Hindlimb muscle (tissue), 1 donor: ENCODE data around the gene CAP1. TPM values are rescaled to one million over a fixed set of nuclear protein-coding genes. Genes with fewer than 3 reads are reported as not detected.
"Not testable (repeated sequence)": the region's sequence is repeated elsewhere in the genome, so short reads cannot be mapped to it uniquely, and the experiment has no call there.

Experiments used
- DNase-seq: peaks from one replicate; pipeline ENCODE4 v3.0.0-alpha.2; 2013
- polyA plus RNA-seq: library from polyadenylated mRNA; unstranded; fragments of 120-200 nt; gene quantifications from one replicate; pipeline ENCODE4 v1.2.1, GENCODE V29; 2013; ENCODE audit not compliant: insufficient read length

CAP1 gene, protein sequence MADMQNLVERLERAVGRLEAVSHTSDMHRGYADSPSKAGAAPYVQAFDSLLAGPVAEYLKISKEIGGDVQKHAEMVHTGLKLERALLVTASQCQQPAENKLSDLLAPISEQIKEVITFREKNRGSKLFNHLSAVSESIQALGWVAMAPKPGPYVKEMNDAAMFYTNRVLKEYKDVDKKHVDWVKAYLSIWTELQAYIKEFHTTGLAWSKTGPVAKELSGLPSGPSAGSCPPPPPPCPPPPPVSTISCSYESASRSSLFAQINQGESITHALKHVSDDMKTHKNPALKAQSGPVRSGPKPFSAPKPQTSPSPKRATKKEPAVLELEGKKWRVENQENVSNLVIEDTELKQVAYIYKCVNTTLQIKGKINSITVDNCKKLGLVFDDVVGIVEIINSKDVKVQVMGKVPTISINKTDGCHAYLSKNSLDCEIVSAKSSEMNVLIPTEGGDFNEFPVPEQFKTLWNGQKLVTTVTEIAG
- polyA plus RNA-seq, result 80.4 TPM

GRCh38 chr1:40040511-40041465, at the start of gene CAP1:
Gene CAP1, plus strand, starts transcription at chr1:40040729. Its CDS starts 18,618 bp downstream, at chr1:40059347.
- DNase-seq, result peak; percentile 100

DNA sequence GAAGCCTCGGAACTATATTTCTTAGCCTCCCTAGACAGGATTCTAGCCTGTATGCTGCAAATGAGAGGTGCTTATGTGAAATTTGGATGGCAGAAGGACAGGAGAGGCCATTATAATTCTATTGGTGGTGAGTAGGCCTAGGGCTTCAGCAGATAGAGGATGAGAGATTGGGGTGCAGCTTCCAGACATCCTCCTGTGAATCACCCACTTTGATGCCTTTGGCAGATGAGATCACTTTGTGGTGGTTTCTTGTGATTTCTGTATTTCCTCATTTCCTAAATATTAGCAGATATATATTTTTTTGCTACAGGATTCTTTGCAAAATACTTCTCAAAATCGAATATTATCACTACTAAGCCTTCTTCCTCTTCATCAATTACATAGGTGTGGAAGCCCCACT, 48.3 kb upstream of the CAP1 start:
- DNase-seq, result no peak

- DNase-seq, result no peak
Observed at GRCh38 chr1:39992888-39993287, 47.6 kb upstream of the CAP1 start.

DNA sequence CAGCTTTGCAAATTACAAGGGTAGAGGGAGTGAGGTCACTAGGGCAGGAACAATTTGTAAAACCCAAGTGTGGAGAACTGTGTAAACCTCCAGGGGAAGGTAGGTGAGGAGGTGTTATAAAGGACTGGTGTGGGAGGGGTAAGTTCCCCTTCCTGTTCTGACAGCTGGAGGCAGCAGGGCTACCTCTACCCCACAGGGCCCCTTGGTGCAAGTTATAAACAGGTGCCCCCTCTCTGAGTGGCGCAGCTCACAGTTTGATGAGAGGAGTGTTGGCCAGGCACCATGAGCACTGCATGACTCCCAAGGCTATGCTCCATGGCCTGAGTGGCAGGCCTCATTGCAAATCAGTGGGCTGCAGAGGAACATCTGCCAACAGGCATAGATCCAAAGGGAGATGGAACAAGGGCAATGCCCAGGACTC, 44.5 kb upstream of the CAP1 start:
- no peak for DNase-seq

DNA sequence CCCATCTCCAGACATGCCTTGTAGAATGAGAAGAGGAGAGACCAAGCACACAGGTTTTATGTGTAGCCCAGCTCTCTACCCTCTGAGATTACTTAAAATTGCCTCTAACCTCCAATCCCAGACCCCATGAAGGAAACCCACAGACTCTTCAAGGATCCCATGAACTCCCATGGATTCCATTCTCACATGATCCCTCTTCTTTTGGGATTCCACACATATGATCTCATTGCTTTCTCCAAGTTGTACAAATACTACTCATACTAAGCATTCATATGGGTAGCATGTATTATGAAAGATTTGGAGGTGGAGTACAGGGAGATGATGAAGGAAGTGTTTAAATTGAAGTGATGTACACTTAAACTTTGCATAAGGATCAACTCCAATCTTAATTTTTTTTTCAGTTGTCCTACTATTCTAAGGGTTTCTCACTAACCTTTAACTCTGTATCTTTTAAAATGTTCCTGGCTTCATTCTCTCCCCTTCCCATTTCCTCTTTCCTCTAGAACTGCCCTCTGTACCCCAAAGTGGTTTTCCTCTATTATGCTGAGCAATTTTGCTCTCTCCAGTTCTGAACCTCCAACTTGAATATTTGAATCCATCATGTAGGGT, 44.0 kb upstream of the CAP1 start:
- no peak for DNase-seq

GRCh38 chr1:40001456-40001855, 39.1 kb upstream of the CAP1 start:
- no peak for DNase-seq

- no peak for DNase-seq
Observed at GRCh38 chr1:40003156-40004093, 37.1 kb upstream of the CAP1 start.

DNA sequence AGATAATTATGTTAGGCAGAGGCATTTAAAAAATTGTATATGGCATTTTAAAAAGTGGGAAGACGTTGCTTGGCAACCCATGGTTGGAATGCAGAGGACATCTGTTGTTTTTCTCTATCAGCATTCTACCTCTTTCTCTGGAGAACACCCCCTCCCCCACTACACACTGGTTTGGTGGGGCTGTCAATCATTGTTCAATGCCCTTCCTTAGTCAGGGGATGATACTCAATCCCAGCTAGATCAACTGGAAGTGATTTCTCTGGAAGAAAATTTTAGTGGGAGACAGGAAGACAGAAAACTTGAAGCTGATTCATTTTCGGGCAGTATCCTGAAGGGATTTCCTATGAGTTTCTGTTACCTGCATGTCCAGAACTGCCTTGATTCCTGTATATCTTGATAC, 35.7 kb upstream of the CAP1 start:
- DNase-seq, result no peak

- DNase-seq, result not testable (repeated sequence)
Observed at GRCh38 chr1:40007481-40008034, 33.0 kb upstream of the CAP1 start.

DNA sequence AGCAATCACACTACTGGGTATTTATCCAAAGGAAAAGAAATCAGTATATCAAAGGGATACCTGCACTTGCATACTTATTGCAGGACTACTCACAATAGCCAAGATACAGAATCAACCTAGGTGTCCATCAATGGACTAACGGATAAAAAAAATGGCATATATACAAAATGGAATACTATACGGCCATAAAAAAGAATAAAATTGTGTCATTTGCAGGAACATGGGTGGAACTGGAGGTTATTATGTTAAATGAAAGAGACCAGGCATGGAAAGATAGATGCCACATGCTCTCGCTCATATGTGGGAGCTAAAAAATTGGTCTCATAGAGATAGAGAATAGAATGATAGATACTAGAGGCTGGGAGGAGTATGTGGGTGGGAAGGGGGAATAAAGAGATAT, 29.3 kb upstream of the CAP1 start:
- no peak for DNase-seq

- DNase-seq, result no peak
Observed at GRCh38 chr1:40014253-40014706, 26.2 kb upstream of the CAP1 start.

DNA sequence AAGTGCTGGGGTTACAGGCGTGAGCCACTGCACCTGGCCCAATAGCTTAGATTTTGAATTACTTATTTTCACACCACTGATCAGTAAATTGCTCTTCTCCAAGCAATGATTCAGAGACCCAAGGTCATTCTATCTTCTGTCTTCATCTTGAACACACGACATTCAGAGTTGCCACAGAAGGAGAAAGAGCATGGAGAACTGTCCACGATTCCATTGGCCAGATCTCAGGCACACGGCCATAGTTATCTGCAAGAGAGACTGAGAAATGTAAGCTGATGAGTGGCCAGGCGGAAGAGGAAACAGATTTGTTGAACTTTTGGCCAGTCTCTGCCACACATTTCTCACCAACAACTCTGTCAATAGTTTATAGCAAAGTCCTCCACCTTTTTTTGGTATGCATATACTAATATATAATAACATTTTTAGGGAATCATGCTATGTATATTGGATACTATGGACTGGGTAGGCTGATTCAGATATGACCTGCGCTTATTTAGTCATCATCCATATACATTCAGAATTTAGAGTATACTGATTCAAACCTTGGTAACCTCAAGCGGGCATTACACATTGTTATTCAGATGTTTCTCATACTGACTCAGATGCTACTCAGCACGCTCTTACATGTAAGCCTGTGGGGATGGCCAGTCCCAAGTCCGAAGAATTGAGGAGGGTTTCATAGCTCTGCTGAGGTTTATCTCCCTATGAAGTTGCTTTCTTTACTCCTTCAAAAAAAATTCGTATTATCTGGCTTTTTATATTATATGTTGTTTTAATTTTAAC, 25.5 kb upstream of the CAP1 start:
- DNase-seq, result no peak

DNA sequence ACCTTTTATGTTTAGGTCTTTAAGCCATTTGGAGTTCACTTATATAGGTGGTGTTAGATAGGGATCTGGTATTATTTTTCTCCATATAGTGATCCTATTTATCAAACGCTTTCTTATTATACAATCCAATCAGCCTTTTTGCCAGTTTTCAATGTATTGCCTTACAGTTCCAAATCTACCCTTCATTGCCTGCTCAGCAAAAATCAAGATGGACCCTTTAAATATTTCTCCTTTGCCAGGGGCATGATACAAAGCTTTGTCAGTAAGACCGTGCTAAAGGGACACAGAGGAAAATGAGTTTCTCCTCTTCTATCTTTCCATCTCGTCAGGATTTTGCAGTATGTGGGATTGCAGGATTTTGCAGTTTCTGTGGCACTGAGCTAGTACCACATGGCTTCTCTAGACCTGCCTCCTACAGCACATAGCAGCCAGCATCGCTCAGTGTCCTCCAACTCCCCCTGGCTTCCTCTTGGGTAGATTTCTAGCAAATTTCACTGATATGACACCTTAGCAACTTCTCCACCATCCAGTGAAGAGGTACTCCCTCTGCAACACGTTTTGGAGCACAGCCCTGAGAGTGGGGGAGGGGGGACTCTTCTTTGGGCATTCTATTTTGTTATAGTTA, 22.5 kb upstream of the CAP1 start:
- no peak for DNase-seq

GRCh38 chr1:40020447-40021085, 20.0 kb upstream of the CAP1 start:
- no peak for DNase-seq

DNA sequence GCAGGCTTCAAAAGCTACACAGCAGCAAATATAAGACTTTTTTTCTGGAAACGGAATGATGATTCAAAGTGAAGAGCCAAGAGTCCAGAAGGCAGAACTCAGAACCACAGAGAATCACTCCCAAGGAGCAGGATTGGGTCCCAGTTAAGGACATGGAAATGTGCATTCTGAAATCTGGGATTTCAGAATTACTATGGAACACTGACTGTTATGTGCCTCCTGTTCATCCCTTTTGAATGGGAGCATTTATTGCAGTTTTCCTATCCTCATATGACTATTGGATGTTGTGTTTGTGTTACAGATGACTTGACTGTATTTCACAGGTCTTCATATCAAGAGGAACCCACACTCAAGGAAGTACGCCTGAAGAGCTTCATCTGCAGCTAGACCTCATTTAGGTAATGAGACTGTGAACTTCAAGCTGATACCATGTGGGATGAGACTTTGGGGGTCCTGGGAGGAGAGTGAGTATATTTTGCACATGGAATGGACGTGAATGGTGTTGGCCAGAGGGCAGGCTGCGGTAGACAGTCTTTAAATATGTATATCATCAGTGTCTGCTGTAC, 17.1 kb upstream of the CAP1 start:
- DNase-seq, result no peak

DNA sequence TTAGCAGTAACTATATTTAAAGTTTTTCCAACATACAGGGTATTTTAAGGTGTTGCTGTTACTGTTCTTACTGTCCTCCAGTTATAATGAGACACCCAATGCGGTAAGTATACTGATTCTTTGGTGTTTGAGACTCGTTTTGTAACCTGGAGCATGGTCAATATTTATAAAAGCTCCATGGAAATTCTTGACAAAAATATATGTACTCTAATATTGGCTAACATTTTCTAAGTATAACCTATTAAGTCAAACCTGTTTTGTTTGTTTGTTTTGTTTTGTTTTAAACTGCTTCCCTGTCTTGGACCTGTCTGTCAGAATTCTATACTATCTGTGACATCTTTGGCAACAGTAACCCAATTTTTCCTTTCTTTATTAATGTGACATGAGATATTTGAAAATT, 15.9 kb upstream of the CAP1 start:
- DNase-seq, result no peak

DNA sequence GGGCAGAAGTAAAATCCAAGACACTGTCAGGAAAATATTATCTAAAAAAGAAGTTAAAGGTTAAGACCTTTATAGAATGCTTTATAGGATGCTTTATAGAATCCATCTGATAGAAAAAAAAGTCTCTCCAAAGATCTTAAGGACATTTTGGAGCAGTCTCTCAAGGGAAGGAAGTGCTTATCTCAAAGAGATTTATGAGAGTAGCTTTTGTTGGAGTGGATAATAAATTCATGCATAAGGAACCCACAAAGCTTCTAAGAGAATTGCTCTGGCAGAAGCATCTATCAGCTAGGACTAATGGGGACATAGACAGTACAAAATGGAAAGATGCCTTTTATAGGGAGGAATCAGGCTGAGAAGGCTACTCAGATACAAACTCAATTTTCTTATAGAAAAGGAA, 12.9 kb upstream of the CAP1 start:
- no peak for DNase-seq

DNA sequence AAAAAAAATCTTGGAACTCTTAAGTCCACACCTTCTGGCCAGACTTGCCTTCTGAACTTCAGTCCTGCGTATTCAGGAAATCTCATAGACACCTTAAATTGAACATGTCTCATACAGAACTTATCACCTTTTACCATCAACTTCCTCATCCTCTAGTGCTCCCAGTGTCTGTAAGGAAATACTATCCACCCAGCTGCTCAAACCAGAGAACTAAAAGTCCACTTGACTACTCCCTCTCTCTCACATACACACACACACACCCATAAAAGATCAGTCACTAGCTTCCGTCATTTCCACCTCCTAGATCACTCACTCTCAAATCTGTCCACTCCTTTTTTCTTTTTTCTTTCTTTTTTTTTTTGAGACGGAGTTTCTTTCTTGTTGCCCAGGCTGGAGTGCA, 10.9 kb upstream of the CAP1 start:
- DNase-seq, result no peak

GRCh38 chr1:40030528-40031135, 9.9 kb upstream of the CAP1 start:
- no peak for DNase-seq
